Measurements from ENCODE around the gene SLC25A30. TPM values are rescaled to one million over a fixed set of nuclear protein-coding genes. Genes with fewer than 3 reads are reported as not detected.
"Not testable (repeated sequence)": the region's sequence is repeated elsewhere in the genome, so short reads cannot be mapped to it uniquely, and the experiment has no call there.

SLC25A30 gene
- polyA plus RNA-seq, 3 donors from 2014 or later, result 0.77 to 2.0 (median 1.5) TPM

- H3K27ac Mint-ChIP-seq, result no peak overlapping the region
- peaks cover 0 to 4% (median 2%) of the 10 kb centered on the region in 3 donors for H3K27me3 Mint-ChIP-seq (ENCODE audit: low read depth in 3 of 3)
- no peak overlapping the region for H3K4me3 Mint-ChIP-seq
- H3K36me3 Mint-ChIP-seq, result no peaks in the 10 kb centered on the region
- no peaks in the 10 kb centered on the region for H3K9me3 Mint-ChIP-seq
- peaks cover 5 to 9% of the 10 kb centered on the region in 2 donors for H3K4me1 Mint-ChIP-seq
- DNase-seq, result no peak
Measured at GRCh38 chr13:45439781-45440462, 21.7 kb upstream of the SLC25A30 start.

GRCh38 chr13:45439008-45439407 lies 20.8 kb upstream of the SLC25A30 start:
- DNase-seq, result no peak
- Mint-ChIP-seq H3K9me3 (no peaks in the 10 kb centered on the region), H3K36me3 (no peaks in the 10 kb centered on the region), H3K4me1 (peaks cover 5 to 9% of the 10 kb centered on the region in 2 donors), H3K27me3 (ENCODE audit: low read depth in 3 of 3) (peaks cover 0 to 8% (median 2%) of the 10 kb centered on the region in 3 donors), H3K27ac (no peak overlapping the region), H3K4me3 (no peak overlapping the region)

- no peak for DNase-seq
- no peaks in the 10 kb centered on the region for H3K9me3 Mint-ChIP-seq
- H3K4me3 Mint-ChIP-seq, result no peak overlapping the region
- no peaks in the 10 kb centered on the region for H3K36me3 Mint-ChIP-seq
- no peak overlapping the region for H3K27ac Mint-ChIP-seq
- H3K27me3 Mint-ChIP-seq (ENCODE audit: low read depth in 3 of 3), result peaks cover 0 to 8% (median 0%) of the 10 kb centered on the region in 3 donors
- peaks cover 5 to 9% of the 10 kb centered on the region in 2 donors for H3K4me1 Mint-ChIP-seq
Measured at GRCh38 chr13:45437947-45438346, 19.8 kb upstream of the SLC25A30 start.

GRCh38 chr13:45436953-45437352 lies 18.8 kb upstream of the SLC25A30 start:
- Mint-ChIP-seq H3K9me3 (no peaks in the 10 kb centered on the region), H3K27me3 (ENCODE audit: low read depth in 3 of 3) (peaks cover 0 to 8% (median 0%) of the 10 kb centered on the region in 3 donors)

GRCh38 chr13:45436332-45436731 lies 18.2 kb upstream of the SLC25A30 start:
- no peak for DNase-seq
- H3K27me3 Mint-ChIP-seq (ENCODE audit: low read depth in 3 of 3), result peaks cover 0 to 8% (median 0%) of the 10 kb centered on the region in 3 donors
- H3K4me3 Mint-ChIP-seq, result no peak overlapping the region
- H3K9me3 Mint-ChIP-seq, result no peaks in the 10 kb centered on the region
- H3K27ac Mint-ChIP-seq, result no peak overlapping the region
- no peaks in the 10 kb centered on the region for H3K36me3 Mint-ChIP-seq
- peaks cover 0 to under 1% of the 10 kb centered on the region in 2 donors for H3K4me1 Mint-ChIP-seq

More at GRCh38 chr13:45436953-45437352, 18.8 kb upstream of the SLC25A30 start:
- Mint-ChIP-seq H3K36me3 (no peaks in the 10 kb centered on the region), H3K27ac (no peak overlapping the region), H3K4me3 (no peak overlapping the region), H3K4me1 (peaks cover 4 to 7% of the 10 kb centered on the region in 2 donors)
- no peak for DNase-seq

- H3K4me1 Mint-ChIP-seq, result no peaks in the 10 kb centered on the region
- H3K27me3 Mint-ChIP-seq (ENCODE audit: low read depth in 3 of 3), result peaks cover 0 to 6% (median 0%) of the 10 kb centered on the region in 3 donors
- no peak overlapping the region for H3K4me3 Mint-ChIP-seq
- no peaks in the 10 kb centered on the region for H3K36me3 Mint-ChIP-seq
- no peak overlapping the region for H3K27ac Mint-ChIP-seq
- no peaks in the 10 kb centered on the region for H3K9me3 Mint-ChIP-seq
- no peak for DNase-seq
Measured at GRCh38 chr13:45434556-45435371, 16.6 kb upstream of the SLC25A30 start.

- Mint-ChIP-seq H3K27me3 (ENCODE audit: low read depth in 3 of 3) (peaks cover 0 to 6% (median 0%) of the 10 kb centered on the region in 3 donors), H3K27ac (no peak overlapping the region), H3K36me3 (no peaks in the 10 kb centered on the region), H3K4me3 (no peak overlapping the region), H3K4me1 (no peaks in the 10 kb centered on the region), H3K9me3 (no peaks in the 10 kb centered on the region)
- no peak for DNase-seq
Measured at GRCh38 chr13:45433381-45433790, 15.2 kb upstream of the SLC25A30 start.

- no peaks in the 10 kb centered on the region for H3K9me3 Mint-ChIP-seq
- H3K27ac Mint-ChIP-seq, result no peak overlapping the region
- no peaks in the 10 kb centered on the region for H3K4me1 Mint-ChIP-seq
- H3K36me3 Mint-ChIP-seq, result no peaks in the 10 kb centered on the region
- no peak overlapping the region for H3K4me3 Mint-ChIP-seq
- peaks cover 0 to 6% (median 0%) of the 10 kb centered on the region in 3 donors for H3K27me3 Mint-ChIP-seq (ENCODE audit: low read depth in 3 of 3)
- no peak for DNase-seq
Measured at GRCh38 chr13:45432737-45433380, 14.7 kb upstream of the SLC25A30 start.

- H3K9me3 Mint-ChIP-seq; DNase-seq; H3K36me3 Mint-ChIP-seq; H3K27me3 Mint-ChIP-seq (ENCODE audit: low read depth in 3 of 3); H3K4me3 Mint-ChIP-seq; H3K4me1 Mint-ChIP-seq: not testable (repeated sequence)
- H3K27ac Mint-ChIP-seq, result peak overlapping the region in 1 of 6 donors; percentile 13
Measured at GRCh38 chr13:45426056-45426841, 8.1 kb upstream of the SLC25A30 start.

GRCh38 chr13:45422731-45423292 lies 4.6 kb upstream of the SLC25A30 start:
- H3K27me3 Mint-ChIP-seq (ENCODE audit: low read depth in 3 of 3), result peaks cover 7 to 10% (median 8%) of the 10 kb centered on the region in 3 donors
- no peak overlapping the region for H3K27ac Mint-ChIP-seq

GRCh38 chr13:45419945-45420344 lies 1.8 kb upstream of the SLC25A30 start:
- Mint-ChIP-seq H3K36me3 (no peaks in the 10 kb centered on the region), H3K9me3 (no peaks in the 10 kb centered on the region), H3K27me3 (ENCODE audit: low read depth in 3 of 3) (peaks cover 8 to 18% (median 14%) of the 10 kb centered on the region in 3 donors), H3K4me1 (peaks cover 15 to 23% of the 10 kb centered on the region in 2 donors), H3K27ac (peak overlapping the region in 3 of 6 donors; percentile 36 to 69 (median 63)), H3K4me3 (peak overlapping the region; percentile 29 to 66 (median 46))
- no peak for DNase-seq

More at GRCh38 chr13:45422731-45423292, 4.6 kb upstream of the SLC25A30 start:
- no peak for DNase-seq
- H3K4me1 Mint-ChIP-seq, result peaks cover 3 to 4% of the 10 kb centered on the region in 2 donors
- H3K9me3 Mint-ChIP-seq, result no peaks in the 10 kb centered on the region
- no peaks in the 10 kb centered on the region for H3K36me3 Mint-ChIP-seq
- no peak overlapping the region for H3K4me3 Mint-ChIP-seq

- H3K4me3 Mint-ChIP-seq, result peak overlapping the region in 2 of 5 donors; percentile 47
- H3K9me3 Mint-ChIP-seq, result not testable (repeated sequence)
Measured at GRCh38 chr13:45419389-45419788, 1.2 kb upstream of the SLC25A30 start.

More at GRCh38 chr13:45419389-45419788, 1.2 kb upstream of the SLC25A30 start:
- not testable (repeated sequence) for H3K27ac Mint-ChIP-seq, DNase-seq, H3K36me3 Mint-ChIP-seq
- Mint-ChIP-seq H3K27me3 (ENCODE audit: low read depth in 3 of 3) (peaks cover 8 to 18% (median 14%) of the 10 kb centered on the region in 3 donors), H3K4me1 (peaks cover 20 to 28% of the 10 kb centered on the region in 2 donors)
